HepG2 (cell line): Measurements from ENCODE around the gene GTPBP6. TPM values are rescaled to one million over a fixed set of nuclear protein-coding genes. Genes with fewer than 3 reads are reported as not detected.

Experiments used
- ARID5B ChIP-seq: IDR thresholded peaks from 2 replicates; pipeline ENCODE4 v1.4.0; 2020; ENCODE audit warnings: mild to moderate bottlenecking, missing genetic modification reagents
- CC2D1A ChIP-seq: sonication (generic); formaldehyde crosslinking; IDR thresholded peaks from 2 replicates; pipeline ENCODE4 v1.8.1; 2023; ENCODE audit warnings: mild to moderate bottlenecking, missing genetic modification reagents
- DRAP1 ChIP-seq: IDR thresholded peaks from 2 replicates; pipeline ENCODE4 v1.6.1; 2016; ENCODE audit warnings: missing genetic modification reagents, missing compliant biosample characterization
- EP300 ChIP-seq, 3 experiments: sonication (generic) in 1 of 3; formaldehyde crosslinking in 1 of 3; IDR thresholded peaks; 2 replicates each; pipeline versions ENCODE4 v1.5.1 to v1.6.1; 2011 to 2020; ENCODE audit warnings: low read depth in 2 of 3, low read length in 2 of 3, borderline replicate concordance in 1 of 3, improper control_type of control experiment in 1 of 3, mild to moderate bottlenecking in 1 of 3, missing genetic modification reagents in 1 of 3, moderate library complexity in 1 of 3
- GATAD2A ChIP-seq: IDR thresholded peaks from 2 replicates; pipeline ENCODE4 v1.6.1; 2016
- HOMEZ ChIP-seq: IDR thresholded peaks from 2 replicates; pipeline ENCODE4 v1.6.1; 2016; ENCODE audit warnings: low read depth
- JUND ChIP-seq: sonication (generic); formaldehyde crosslinking; IDR thresholded peaks from 2 replicates; pipeline ENCODE4 v1.8.0; 2022; ENCODE audit warnings: mild to moderate bottlenecking, missing genetic modification reagents
- MAFG ChIP-seq: sonication (generic); formaldehyde crosslinking; IDR thresholded peaks from 2 replicates; pipeline ENCODE4 v1.5.1; 2020; ENCODE audit warnings: mild to moderate bottlenecking, missing genetic modification reagents
- MBD4 ChIP-seq: IDR thresholded peaks from 2 replicates; pipeline ENCODE4 v1.6.1; 2012; ENCODE audit warnings: low read length, inconsistent platforms, borderline replicate concordance
- RXRB ChIP-seq: IDR thresholded peaks from 2 replicates; pipeline ENCODE4 v1.6.1; 2016; ENCODE audit warnings: borderline replicate concordance, missing genetic modification reagents, missing compliant biosample characterization
- THAP8 ChIP-seq: sonication (generic); formaldehyde crosslinking; IDR thresholded peaks from 2 replicates; pipeline ENCODE4 v1.5.1; 2020; ENCODE audit warnings: missing genetic modification reagents, mild to moderate bottlenecking, borderline replicate concordance
- TOE1 ChIP-seq: sonication (generic); formaldehyde crosslinking; IDR thresholded peaks from 2 replicates; pipeline ENCODE4 v1.4.0; 2020; ENCODE audit warnings: mild to moderate bottlenecking, missing genetic modification reagents
- ZNF331 ChIP-seq: sonication (generic); formaldehyde crosslinking; IDR thresholded peaks from 2 replicates; pipeline ENCODE4 v1.4.0; 2020; ENCODE audit warnings: missing genetic modification reagents
- ZNF646 ChIP-seq: sonication (generic); formaldehyde crosslinking; IDR thresholded peaks from 2 replicates; pipeline ENCODE4 v1.9.0; 2021; ENCODE audit warnings: mild to moderate bottlenecking, missing genetic modification reagents
- ZNF766 ChIP-seq: sonication (generic); formaldehyde crosslinking; IDR thresholded peaks from 2 replicates; pipeline ENCODE4 v1.5.0; 2020; ENCODE audit warnings: missing genetic modification reagents, borderline replicate concordance
- polyA plus RNA-seq, 8 experiments: library from polyadenylated mRNA; depleted of rRNA in 3 of 8; stranded (reverse) in 7 of 8; unstranded in 1 of 8; fragments of >200 nt; fragmentation: Illumina TruSeq in 4 of 8; extraction: Trizol in 4 of 8; gene quantifications; 2 replicates each; pipeline versions ENCODE4 v1.2.1 to v1.2.3, GENCODE V29; 2011 to 2016; ENCODE audit warnings: low read depth in 4 of 8, missing spikeins in 1 of 8, mixed read lengths in 1 of 8; ENCODE audit not compliant: insufficient read depth in 1 of 8
- total RNA-seq, 5 experiments: library from RNA; depleted of rRNA; stranded (reverse); fragments of >200 nt; fragmentation: Illumina TruSeq; extraction: Trizol; gene quantifications; 2 replicates each; pipeline ENCODE4 v1.2.3, GENCODE V29; 2016; ENCODE audit warnings: low read depth in 1 of 5

The GTPBP6 gene
- total and polyA plus RNA-seq, 2 of the 13 experiments (the other 11 are each of a cell fraction or from before 2014, with no cell fraction given), result 20.2 to 39.6 TPM

- TF ChIP-seq TOE1 (CRISPR knock-in tag) (no peak), MAFG (CRISPR knock-in tag) (no peak), ZNF331 (CRISPR knock-in tag) (no peak), DRAP1 (CRISPR knock-in tag) (no peak), RXRB (no peak), HOMEZ (CRISPR knock-in tag) (no peak), MBD4 (no peak), GATAD2A (CRISPR knock-in tag) (no peak), CC2D1A (CRISPR knock-in tag) (no peak), ZNF646 (CRISPR knock-in tag) (peak; percentile 100), ZNF766 (no peak), EP300 (IDR thresholded peaks at IDR 0.05; ENCODE audit: low read depth in 2 of 2, low read length in 2 of 2) (no peak), EP300 (CRISPR knock-in tag; IDR thresholded peaks at IDR 0.05; ENCODE audit: borderline replicate concordance) (no peak), THAP8 (CRISPR knock-in tag) (no peak), JUND (CRISPR knock-in tag) (no peak), ARID5B (CRISPR knock-in tag) (no peak)
Observed at GRCh38 chrX:323721-324628, 5.4 kb upstream of the GTPBP6 start (continued).
